GM23338 (cell line): ENCODE measurements around the gene MAP4.

Experiments
- CREB1 ChIP-seq: fragments of 250-450 bp; sonication (Bioruptor Pico); IDR thresholded peaks from 2 replicates; pipeline ENCODE4 v1.5.0; 2020; ENCODE audit warnings: low read depth, mild to moderate bottlenecking, moderate library complexity
- CTCF ChIP-seq, 2 experiments: fragments of 200-600 bp in 1 of 2; sonication (generic) in 1 of 2; conservative IDR thresholded peaks; 2 replicates each; pipeline versions ENCODE4 v1.5.1 to v1.6.1; 2016 to 2017; ENCODE audit warnings: antibody characterized with exemption in 2 of 2, low read depth in 2 of 2, mild to moderate bottlenecking in 2 of 2, moderate library complexity in 1 of 2
- ETS1 ChIP-seq: IDR thresholded peaks from 2 replicates; pipeline ENCODE4 v1.6.1; 2016; ENCODE audit warnings: antibody characterized with exemption
- EZH2 ChIP-seq: fragments of 200-600 bp; sonication (generic); IDR thresholded peaks from one replicate; pipeline ENCODE4 v1.8.0; 2017; ENCODE audit warnings: antibody characterized with exemption, mild to moderate bottlenecking, low read depth; ENCODE audit not compliant: unreplicated experiment
- EZH2phosphoT487 ChIP-seq: fragments of 200-600 bp; sonication (generic); IDR thresholded peaks from one replicate; pipeline ENCODE4 v1.8.1; 2018; ENCODE audit warnings: antibody characterized with exemption; ENCODE audit not compliant: unreplicated experiment
- JUNB ChIP-seq: IDR thresholded peaks from one replicate; pipeline ENCODE4 v1.6.1; 2016; ENCODE audit warnings: antibody characterized with exemption; ENCODE audit not compliant: unreplicated experiment
- NANOG ChIP-seq: IDR thresholded peaks from 2 replicates; pipeline ENCODE4 v1.6.1; 2016; ENCODE audit warnings: antibody characterized with exemption, borderline replicate concordance
- POLR2AphosphoS5 ChIP-seq: IDR thresholded peaks from 2 replicates; pipeline ENCODE4 v1.6.1; 2016; ENCODE audit warnings: antibody characterized with exemption, low read depth
- REST ChIP-seq: IDR thresholded peaks from one replicate; pipeline ENCODE4 v1.6.1; 2018; ENCODE audit warnings: antibody characterized with exemption; ENCODE audit not compliant: unreplicated experiment
- ZNF114 ChIP-seq: fragments of 250-450 bp; sonication (Bioruptor Pico); IDR thresholded peaks from 2 replicates; pipeline ENCODE4 v1.5.0; 2020; ENCODE audit warnings: mild to moderate bottlenecking, moderate library complexity
- ZNF331 ChIP-seq: fragments of 250-450 bp; sonication (Bioruptor Pico); IDR thresholded peaks from 2 replicates; pipeline ENCODE4 v1.5.0; 2020; ENCODE audit warnings: low read depth, mild to moderate bottlenecking, moderate library complexity

GRCh38 chr3:47976135-47976732 lies 40.0 kb downstream of the MAP4 start:
- no peak for TF ChIP-seq EZH2phosphoT487
- TF ChIP-seq EZH2, result no peak
- TF ChIP-seq POLR2AphosphoS5, result no peak
- no peak for TF ChIP-seq CTCF (conservative IDR thresholded peaks at IDR 0.05; ENCODE audit: low read depth in 2 of 2)
- no peak for TF ChIP-seq ZNF331 (CRISPR knock-in tag)
- TF ChIP-seq ETS1, result no peak
- TF ChIP-seq JUNB, result no peak
- TF ChIP-seq REST, result no peak
- no peak for TF ChIP-seq CREB1
- TF ChIP-seq NANOG, result no peak
- TF ChIP-seq ZNF114 (CRISPR knock-in tag), result no peak
